ENCODE data around the gene CAMSAP3.
"Not testable (repeated sequence)": the region's sequence is repeated elsewhere in the genome, so short reads cannot be mapped to it uniquely, and the experiment has no call there.

Gene CAMSAP3

DNA sequence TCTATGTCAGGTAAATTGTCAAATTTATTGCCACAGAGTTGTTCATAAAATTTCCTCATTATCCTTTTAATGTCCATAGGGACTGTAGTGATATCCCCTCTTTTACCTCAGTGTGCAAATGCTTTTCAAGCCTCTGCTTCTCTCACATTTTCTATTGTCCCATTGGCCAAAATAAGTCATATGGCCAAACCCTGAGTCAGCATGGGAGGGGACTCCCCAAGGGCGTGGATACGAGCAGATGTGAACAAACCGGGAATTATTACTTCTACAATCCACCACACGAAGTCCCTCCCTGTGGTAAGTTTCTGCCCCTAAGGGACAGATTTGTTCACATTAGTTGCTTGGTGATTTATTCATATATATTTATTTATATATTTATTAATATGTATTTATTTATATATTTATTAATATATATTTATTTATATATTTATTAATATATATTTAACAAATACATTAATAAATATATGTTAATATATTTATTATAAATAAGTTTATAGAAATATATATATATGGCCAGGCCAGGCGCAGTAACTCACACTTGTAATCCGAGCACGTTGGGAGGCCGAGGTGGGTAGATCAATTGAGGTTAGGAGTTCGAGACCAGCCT is 20.1 kb upstream of the CAMSAP3 start:
- no peak for DNase-seq

DNA sequence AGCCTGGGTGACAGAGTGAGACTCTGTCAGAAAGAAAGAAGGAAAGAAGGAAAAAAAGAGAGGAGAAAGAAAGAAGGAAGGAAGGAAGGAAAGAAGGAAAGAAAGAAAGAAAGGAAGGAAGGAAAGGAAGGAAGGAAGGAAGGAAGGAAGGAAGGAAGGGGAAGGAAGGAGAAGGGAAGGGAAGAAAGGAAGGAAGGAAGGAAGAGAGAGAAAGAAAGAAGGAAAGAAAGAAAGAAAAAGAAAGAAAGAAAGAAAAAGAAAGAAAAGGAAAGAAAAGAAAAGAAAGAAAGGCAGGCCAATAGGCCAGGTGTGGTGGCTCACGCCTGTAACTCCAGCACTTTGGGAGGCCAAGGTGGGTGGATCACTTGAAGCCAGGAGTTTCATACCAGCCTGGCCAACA is 18.2 kb upstream of the CAMSAP3 start:
- not testable (repeated sequence) for DNase-seq

DNA sequence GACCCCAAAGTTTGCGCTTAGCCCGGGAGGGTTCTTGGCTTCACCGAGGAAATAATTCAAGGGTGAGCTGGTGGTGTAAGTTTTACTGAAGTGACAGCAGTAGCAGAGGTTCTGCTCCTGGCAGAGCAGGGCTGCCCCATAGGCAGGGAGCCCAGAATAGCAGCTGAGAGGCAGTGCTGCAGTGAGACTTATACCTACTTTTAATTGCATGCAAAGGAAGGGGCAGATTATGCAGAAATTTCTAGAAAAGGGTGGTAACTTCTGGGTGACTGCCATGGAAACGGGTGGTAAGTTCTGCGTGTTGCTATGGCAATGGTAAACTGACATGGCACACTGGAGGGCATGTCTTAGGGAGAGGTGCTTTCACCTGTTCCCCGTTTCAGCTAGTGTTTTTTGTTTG is 17.5 kb upstream of the CAMSAP3 start:
- no peak for DNase-seq

DNA sequence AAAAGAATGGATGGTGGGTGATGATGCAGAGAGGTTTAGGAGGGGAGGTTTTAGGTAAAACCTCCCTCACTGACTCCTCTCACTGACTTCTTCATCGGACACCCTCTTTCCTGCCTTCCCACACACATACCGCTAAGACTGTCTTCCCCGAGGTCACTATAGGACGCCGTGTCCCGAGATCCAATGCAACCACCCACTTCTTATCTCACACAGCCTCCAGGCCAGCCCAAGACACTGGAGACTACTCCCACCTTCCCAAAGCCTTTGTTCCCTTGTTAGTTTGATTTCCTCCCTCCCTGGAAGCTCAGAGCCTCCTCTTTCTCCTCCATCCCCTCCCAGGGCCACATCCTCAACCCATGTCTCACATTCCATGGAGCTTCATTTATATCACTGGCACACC is 16.5 kb upstream of the CAMSAP3 start:
- no peak for DNase-seq

DNA sequence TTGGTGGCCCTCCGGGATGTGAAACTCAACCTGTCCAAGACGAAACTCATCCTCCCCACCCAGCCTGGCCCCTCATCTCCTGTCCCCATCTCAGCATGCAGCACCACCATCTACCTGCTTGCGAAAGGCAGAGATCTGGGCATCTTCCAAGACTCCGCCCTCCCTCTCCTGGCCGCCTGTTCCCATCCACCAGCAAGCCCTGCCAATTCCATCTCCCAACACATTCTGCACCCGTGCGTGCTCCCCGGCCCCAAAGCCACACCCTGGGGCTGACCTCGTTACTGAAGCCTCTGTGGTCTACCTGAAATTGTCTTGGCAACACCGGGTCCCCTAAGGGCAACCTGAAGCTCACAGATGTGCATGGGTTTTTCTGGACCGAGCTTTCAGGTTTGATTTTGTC is 13.2 kb upstream of the CAMSAP3 start:
- no peak for DNase-seq

DNA sequence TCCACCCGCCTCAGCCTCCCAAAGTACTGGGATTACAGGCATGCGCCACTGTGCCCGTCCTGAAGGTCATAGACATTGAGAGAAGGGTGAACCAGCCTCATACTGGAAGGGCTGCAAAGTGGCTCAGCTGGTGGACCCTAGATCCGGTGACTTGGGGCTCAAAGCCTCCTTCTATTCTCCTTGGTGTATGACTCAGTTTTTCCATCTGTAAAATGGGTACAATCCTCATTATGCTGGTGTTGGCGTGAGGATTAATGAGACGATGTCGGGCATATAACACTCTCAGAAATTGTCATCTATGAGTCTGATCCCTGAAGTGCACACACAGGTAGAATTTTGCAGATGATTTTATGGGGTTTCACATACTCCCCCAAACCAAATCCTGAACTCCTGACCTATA is 5.8 kb upstream of the CAMSAP3 start:
- no peak for DNase-seq

DNA sequence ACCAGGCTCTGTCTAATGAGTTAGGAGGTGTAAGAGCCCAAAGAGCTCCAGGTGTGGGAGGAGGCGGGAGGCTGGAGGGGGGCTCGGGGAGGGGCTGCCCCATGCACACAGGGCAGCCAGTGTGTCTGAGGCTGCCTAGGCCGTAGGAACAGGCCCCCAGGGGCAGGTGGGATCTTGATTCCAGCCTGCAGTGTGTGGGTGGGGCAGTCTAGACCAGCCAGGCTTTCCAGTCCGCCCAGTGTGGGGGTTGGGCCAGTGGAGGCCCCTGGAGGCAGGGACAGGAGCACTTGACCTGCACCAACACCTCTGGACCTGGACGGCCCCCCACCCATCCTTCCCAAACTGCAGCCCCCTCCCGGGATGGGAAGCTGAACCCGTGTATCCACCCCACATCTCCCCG is 5.4 kb upstream of the CAMSAP3 start:
- DNase-seq = no peak

DNA sequence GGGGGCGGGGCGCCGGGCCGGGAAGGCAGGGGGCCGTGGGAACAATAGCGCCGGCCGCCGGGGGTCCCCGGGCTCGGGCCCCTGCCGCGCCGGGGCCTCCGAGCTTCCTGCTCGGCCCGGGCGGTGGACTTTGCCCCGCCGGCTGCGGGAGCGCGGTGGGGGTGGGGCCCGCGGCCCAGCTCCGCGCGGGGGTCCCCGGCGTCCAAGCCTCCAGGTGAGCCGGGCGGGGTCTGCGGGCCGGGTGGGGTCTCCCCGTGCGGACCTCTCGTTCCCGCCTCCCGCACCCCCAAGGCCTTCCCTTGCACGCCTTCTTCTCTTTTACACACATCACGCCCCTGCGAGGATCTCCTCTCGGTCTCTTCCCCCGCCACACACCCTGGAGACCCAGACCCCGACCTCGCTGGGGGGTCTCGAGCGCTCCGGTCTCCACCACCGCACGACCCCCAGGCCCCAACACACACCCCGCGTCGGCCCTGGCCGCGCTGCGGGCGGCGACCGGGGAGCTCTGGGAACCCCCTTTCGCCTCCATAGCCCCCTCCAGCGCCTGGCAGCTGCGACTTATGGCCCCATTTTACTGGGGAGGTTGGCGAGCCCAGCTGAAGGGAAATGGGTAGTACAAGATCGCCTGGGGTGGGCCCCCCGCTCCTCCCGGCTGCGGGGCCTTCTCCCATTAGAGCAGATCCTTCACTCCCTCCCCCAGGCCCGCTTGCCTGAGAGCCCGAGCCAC is 711 bp downstream of the CAMSAP3 start:
- DNase-seq = no peak

DNA sequence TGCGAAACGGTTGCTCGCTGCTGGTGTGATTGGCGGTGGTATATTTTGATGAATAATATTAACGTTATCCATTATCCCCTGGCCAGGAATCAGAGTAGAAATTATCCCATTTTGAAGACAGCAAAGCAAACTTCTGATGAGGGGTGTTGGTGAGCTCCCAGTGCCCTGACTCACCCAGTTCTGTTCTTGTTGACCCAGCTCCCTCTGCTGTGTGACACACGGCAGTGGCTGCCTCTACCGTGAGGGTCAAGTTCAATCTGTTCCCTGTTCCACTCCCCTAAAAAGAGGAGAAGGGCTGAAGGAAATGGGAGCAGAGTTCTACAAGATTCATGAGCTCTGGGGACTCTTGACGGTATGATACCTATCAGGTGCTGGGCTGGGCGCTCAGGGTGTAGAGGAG is 2.0 kb downstream of the CAMSAP3 start:
- no peak for DNase-seq

DNA sequence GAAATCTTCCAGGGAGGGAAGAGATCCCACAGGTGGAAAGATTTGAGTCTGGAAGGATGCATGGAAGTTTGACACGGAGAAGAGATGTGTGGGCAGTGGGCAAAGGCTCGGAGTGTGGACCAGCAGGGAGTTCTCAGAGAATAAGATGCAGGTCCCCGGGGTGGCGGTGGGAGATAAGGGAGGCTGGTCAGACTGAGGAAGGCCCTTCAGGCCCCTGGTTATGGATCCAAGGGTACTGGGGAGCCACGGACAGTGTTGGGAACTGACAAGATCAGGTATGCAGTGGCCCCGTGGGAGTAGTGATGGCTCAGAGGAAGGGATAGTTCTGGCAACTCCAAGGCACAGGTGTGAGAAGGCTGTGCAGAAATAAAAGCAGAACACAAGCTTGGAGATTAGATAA is 2.5 kb downstream of the CAMSAP3 start:
- DNase-seq = no peak

DNA sequence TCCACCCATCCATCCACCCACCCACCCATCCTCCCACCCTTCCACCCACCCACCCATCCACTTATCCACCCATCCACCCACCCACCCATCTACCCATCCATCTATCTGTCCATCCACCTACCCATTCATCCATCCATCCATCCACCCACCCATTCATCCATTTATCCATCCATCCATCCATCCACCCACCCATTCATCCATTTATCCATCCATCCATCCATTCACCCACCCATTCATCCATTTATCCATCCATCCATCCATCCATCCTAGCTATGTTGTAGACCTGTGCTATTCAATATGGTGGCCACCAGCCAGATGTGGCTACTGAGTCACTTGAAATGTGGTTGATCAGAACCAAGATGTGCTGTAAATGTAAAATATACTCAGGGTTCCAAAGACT is 5.1 kb downstream of the CAMSAP3 start:
- DNase-seq = no peak

DNA sequence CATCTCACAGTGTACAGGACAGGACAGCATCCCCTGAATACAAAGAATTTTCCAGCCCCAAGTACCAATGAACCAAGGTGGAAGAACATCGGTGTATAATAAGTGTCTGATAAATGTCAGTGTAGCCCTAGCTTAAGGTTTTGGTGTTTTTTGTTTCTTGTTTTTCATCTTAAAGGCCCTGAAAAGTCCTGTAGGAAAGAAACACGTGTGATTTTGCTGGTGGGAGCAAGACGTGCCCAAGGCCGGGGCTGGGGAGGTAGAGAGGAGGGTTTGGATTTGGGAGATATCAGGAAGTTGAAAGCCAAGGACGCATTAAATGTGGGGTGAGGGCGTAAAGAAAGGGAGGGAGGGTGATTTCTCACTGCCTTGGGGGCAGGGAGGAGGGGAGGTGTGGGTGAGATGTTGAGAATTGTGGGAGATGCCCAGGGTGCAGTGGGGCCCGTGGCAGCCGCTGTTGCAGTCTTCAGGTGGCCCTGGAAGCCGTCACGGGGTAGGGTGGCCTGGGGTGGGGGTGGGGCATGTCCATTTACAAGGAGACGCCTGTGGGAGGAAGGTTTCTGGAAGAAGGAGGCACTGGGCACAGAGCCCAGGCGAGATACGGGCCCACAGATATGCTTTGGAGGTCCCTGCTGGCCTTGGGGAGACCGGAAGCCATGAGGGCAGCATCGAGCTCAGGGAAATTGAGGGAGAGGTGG is 6.7 kb downstream of the CAMSAP3 start:
- DNase-seq = no peak

DNA sequence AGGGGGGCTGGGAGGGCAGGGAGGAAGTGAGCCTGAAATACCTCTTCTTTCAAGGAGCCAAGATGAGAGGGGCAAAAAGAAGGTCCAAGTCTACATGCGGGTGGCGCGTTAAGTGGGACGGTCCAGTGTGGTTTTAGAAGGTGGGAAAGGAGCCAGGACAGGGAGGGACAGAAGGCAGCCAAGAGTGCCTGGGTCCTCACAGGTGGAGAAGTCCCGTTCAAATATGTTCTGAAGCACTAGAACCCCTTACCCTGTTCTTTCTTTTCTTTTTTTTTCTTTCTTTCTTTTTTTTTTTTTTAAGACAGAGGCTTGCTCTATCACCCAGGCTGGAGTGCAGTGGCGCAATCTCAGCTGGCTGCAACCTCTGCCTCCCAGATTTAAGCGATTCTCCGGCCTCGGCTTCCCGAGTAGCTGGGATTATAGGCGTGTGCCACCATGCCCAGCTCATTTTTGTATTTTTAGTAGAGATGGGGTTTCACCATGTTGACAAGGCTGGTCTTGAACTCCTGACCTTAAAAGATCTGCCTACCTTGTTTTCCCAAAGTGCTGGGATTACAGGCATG is 7.4 kb downstream of the CAMSAP3 start:
- no peak for DNase-seq

DNA sequence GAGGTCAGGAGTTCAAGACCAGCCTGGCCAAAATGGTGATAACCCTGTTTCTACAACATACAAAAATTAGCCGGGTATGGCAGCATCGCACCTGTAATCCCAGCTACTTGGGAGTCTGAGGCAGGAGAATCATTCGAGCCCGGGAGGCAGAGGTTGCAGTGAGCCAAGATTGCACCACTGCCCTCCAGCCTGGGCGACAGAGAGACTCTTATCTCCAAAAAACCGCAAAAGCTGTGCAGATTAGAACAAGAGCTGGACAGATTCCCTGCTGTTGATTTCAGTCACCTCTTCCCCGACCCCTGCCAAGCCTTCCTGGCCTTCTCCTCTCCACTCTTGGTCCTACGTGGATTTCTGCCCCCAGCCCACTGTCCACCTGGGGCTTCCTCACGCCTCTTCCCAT is 8.3 kb downstream of the CAMSAP3 start:
- DNase-seq = no peak

DNA sequence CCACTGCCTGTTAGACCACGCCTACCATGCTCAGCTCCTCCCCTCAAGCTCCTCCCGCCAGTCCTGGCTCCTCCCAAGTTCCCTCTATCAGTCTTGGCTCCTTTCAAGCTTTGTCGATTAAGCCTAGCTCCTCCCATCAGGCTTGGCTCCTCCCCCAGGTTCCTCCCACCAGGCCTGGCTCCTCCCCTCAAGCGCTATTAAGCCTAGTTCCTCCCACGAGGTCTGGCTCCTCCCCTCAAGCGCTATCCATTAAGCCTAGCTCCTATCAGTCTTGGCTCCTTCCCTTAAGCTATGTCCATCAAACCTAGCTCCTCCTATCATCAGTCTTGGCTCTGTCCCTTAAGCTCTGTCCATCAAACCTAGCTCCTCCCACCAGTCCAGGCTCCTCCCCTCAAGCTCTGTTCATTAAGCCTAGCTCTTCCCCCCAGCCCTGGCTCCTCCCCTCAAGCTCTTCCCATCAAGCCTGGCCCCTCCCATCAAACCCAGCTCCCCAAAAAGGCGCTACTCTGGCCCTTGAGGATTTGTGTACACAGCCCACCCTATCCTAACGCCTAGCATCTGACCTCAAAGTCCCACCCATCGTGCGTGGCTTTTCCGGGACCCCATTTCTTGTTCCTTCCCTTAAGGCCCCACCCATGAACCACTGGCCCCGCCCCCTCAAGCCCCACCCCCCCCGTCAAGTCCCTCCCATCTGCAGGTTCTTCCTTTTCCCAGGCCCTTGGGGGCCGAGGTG is 10.0 kb downstream of the CAMSAP3 start:
- no peak for DNase-seq

DNA sequence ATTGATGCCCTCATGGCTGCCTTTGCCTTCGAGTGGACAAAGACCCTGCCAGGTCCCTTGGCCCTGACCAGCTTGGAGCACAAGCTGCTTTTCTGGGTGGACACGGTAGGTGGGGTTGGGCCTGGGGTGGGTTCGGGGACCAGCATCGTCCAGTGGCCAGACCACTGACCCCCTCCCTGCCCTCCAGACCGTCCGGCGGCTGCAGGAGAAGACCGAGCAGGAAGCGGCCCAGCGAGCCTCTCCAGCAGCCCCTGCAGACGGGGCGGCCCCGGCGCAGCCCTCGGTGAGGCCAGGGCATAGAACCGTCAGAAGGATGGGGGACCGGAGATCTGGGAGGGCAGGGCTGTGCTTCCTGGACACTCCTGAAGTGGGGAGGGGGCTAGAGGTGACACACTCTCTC is 10.6 kb downstream of the CAMSAP3 start:
- DNase-seq = no peak

DNA sequence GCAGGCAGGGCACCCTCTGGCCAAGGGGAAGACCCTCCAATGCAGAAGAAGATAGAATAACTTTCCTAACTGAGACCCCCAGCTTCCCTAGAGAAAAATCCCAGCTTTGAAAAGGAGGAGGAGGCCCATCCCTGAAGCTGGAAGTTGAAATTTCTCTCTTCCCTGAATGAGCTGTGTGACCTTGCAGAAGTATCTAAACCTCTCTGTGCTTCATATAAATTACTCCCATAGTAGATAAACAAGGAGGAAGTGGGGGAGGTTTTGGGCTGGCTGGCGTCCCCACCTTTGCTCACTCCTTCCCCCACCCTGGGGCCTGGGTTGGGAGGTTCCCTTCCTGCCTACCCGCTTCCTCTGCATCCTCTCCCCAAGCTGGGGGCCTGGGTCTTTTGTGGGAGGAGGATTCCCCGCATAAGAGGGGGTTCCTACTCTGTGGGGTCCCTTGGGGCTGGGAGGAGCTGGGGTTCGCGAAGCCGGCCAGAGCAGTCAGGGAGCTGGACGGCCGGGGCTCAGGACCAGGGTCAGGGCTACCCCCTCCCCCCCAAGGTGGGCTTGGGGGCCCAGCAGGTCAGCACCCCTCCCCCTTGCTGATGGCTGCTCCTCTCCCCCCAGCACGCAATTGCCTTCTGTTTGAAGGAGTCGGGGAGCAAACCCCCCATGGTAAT is 11.7 kb downstream of the CAMSAP3 start:
- no peak for DNase-seq

DNA sequence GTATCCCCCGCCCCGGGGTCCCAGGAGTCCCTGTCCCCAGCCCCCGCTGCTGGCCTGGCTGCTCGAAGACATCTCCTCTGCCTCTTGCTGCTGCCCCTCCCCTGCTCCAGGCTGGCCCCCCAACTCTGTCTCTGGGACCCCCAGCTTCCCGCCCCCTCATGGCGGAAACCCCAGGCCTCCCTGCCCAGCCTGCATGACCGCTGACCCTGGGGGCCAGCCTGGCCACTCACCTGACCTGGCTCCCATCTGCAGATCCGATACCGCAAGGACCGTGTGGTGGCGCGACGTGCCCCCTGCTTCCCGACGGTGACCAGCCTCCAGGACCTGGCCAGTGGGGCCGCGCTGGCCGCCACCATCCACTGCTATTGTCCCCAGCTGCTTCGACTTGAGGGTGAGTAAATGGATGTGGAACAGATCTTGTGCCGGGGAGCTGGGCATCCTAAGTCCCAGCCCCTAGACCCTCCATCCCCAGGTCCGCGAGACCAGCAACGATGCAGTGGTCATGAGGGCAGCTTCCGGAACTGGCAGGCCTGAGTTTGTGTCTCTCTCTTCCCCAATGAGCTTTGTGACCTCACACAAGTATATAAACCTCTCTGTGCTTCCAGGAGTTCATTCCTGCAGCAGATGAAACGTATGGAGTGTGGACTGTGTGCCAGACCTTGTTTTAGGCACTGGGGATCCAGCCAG is 12.4 kb downstream of the CAMSAP3 start:
- DNase-seq = no peak

DNA sequence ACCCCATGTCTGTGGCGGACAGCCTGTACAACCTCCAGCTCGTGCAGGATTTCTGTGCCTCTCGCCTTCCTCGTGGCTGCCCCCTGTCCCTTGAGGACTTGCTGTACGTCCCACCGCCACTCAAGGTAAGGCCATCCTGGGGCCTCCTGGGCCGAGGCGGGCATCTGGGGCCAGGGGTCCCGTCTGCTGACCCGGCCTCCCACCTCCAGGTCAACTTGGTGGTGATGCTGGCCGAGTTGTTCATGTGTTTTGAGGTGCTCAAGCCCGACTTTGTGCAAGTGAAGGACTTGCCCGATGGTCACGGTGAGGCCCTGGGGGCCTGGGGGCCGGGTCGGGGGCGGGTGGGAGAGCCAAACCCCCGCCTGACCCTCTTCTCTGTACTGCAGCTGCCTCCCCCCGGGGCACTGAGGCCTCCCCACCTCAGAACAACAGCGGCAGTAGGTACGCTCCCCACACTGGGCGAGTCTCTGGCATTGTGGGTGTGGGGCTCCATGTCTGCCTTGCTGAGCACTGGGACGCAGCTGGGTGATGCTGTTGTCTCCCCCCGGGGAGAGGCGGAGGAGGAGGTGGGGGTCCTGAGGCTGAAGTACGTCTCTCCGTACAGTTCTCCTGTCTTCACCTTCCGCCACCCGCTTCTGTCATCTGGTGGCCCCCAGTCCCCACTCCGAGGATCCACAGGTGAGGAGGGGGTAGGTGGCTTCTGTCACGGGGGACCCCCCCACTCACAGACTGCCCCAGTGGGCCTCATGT is 15.0 kb downstream of the CAMSAP3 start:
- DNase-seq = no peak

DNA sequence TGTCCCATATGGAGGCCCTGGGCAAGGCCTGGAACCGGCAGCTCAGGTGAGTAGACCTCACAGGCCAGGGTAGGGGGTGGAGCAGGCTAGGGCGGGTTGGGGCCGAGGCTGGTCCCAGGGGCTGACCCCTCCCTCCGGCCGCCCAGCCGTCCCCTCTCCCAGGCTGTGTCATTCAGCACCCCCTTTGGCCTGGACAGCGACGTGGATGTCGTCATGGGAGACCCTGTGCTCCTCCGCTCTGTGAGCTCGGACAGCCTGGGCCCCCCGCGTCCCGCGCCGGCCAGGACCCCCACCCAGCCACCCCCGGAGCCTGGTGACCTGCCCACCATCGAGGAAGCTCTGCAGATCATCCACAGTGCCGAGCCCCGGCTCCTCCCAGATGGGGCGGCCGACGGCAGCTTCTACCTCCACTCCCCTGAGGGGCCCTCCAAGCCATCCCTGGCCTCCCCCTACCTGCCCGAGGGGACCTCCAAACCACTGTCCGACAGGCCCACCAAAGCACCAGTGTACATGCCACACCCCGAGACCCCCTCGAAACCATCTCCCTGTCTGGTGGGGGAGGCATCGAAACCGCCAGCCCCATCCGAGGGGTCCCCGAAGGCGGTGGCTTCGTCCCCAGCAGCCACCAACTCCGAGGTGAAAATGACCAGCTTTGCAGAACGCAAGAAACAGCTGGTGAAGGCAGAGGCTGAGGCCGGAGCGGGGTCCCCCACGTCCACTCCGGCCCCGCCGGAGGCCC is 16.0 kb downstream of the CAMSAP3 start:
- DNase-seq = no peak
